Measurements from ENCODE around the gene NLGN4Y. TPM values are rescaled to one million over a fixed set of nuclear protein-coding genes. Genes with fewer than 3 reads are reported as not detected.
A peak's percentile ranks its signal among the peaks of the same experiment; 100 is the strongest.
"Not testable (repeated sequence)": the region's sequence is repeated elsewhere in the genome, so short reads cannot be mapped to it uniquely, and the experiment has no call there.

The NLGN4Y gene
- total RNA-seq, 1 donor from 2014 or later, result 20.3 TPM

- no peak overlapping the region for H3K4me3 ChIP-seq (ENCODE audit: low read depth, low read length)
- no peak for TF ChIP-seq CTCF (conservative IDR thresholded peaks at IDR 0.05; ENCODE audit: low read depth, low read length)
- DNase-seq (ENCODE audit: low read depth), result peak; percentile 37
Observed at GRCh38 chrY:14850734-14851133, 326.4 kb downstream of the NLGN4Y start.

DNA sequence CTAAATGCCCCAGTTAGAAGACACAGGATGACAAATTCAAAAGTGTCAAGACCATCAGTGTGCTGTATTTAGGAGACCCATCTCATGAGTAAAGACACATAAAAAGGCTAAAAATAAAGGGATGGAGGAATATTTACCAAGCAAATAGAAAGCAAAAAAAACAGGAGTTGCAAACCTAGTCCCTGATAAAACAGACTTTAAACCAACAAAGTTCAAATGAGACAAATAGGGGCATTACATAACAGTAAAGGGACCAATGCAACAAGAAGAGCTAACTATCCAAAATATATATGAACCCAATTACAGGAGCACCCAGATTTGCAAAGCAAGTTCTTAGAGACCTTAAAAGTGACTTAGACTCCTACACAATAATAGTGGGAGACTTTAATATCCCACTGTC, 336.1 kb downstream of the NLGN4Y start:
- no peak overlapping the region for H3K4me3 ChIP-seq (ENCODE audit: low read depth, low read length)
- no peak for DNase-seq (ENCODE audit: low read depth)
- TF ChIP-seq CTCF (conservative IDR thresholded peaks at IDR 0.05; ENCODE audit: low read depth, low read length), result no peak

GRCh38 chrY:14861033-14861432, 336.7 kb downstream of the NLGN4Y start:
- not testable (repeated sequence) for DNase-seq (ENCODE audit: low read depth)

DNA sequence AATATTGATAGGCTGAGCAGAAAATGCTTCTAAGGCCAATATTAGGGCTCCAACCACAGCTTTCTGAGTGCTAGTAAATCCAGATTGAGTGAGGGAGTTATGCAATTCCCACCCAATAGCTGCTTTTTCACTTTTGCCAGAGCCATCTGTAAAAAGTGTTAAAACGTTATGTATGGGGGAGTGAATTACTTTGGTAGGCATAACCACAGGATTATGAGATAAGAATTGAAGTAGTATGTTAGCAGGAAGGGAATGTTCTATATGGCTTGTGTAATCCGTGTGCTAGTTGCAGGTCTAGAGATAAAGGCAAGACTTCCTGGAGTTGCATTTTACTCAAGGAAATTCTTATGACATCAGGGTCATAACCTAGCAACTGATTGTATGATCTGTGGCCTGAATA, 347.6 kb downstream of the NLGN4Y start:
- H3K4me3 ChIP-seq (ENCODE audit: low read depth, low read length), result no peak overlapping the region
- no peak for TF ChIP-seq CTCF (conservative IDR thresholded peaks at IDR 0.05; ENCODE audit: low read depth, low read length)
- DNase-seq (ENCODE audit: low read depth), result no peak

More at GRCh38 chrY:14861033-14861432, 336.7 kb downstream of the NLGN4Y start:
- not testable (repeated sequence) for H3K4me3 ChIP-seq (ENCODE audit: low read depth, low read length)

Measured in epithelial cell of proximal tubule (primary cell).